H1 (cell line): ENCODE results near the gene C20orf144. TPM values are rescaled to one million over a fixed set of nuclear protein-coding genes. Genes with fewer than 3 reads are reported as not detected.

Source experiments
- CTCF ChIA-PET: fragments of 300-600 bp; sonication (Branson Sonifier 250); formaldehyde crosslinking; loops from one replicate; lab custom pipeline; 2021; ENCODE audit not compliant: partially characterized antibody; lab: Charles Lee
- POLR2A ChIA-PET: fragments of 300-600 bp; sonication (Branson Sonifier 250); formaldehyde crosslinking; loops from one replicate; lab custom pipeline; 2021; ENCODE audit warnings: inconsistent platforms; ENCODE audit not compliant: partially characterized antibody; lab: Charles Lee
- DNase-seq, 2 experiments: peaks; one replicate each; pipeline versions ENCODE4 v3.0.0 to v3.0.0-alpha.2; 2010 to 2022; ENCODE audit warnings: low spot score in 2 of 2, low read depth in 1 of 2, mixed read lengths in 1 of 2
- FAIRE-seq: peaks from 2 replicates; lab custom pipeline; 2011; peaks lifted over from hg19 to GRCh38; lab: Jason Lieb, UNC
- H2AFZ ChIP-seq: 2 replicates; pipeline ENCODE4 v1.8.1; 2012; ENCODE audit warnings: low read length, inconsistent platforms
- H2AK5ac ChIP-seq: 2 replicates; pipeline ENCODE4 v1.6.1; 2013; ENCODE audit warnings: low read depth, low read length
- H2BK120ac ChIP-seq: replicated peaks from 2 replicates; pipeline ENCODE3; 2013; ENCODE audit warnings: low read depth, low read length, inconsistent platforms
- H2BK12ac ChIP-seq: 2 replicates; pipeline ENCODE4 v1.6.1; 2013; ENCODE audit warnings: low read depth, low read length
- H2BK15ac ChIP-seq: 2 replicates; pipeline ENCODE4 v1.6.1; 2013; ENCODE audit warnings: low read length
- H2BK20ac ChIP-seq: 2 replicates; pipeline ENCODE4 v1.6.1; 2013; ENCODE audit warnings: low read length
- H2BK5ac ChIP-seq: 2 replicates; pipeline ENCODE4 v1.6.1; 2013; ENCODE audit warnings: low read depth, low read length
- H3K14ac ChIP-seq: 2 replicates; pipeline ENCODE4 v1.6.1; 2013; ENCODE audit warnings: inconsistent platforms; ENCODE audit not compliant: insufficient read length
- H3K18ac ChIP-seq: 2 replicates; pipeline ENCODE4 v1.6.1; 2013; ENCODE audit warnings: low read length; ENCODE audit errors: extremely low read depth
- H3K23ac ChIP-seq: 2 replicates; pipeline ENCODE4 v1.6.1; 2013; ENCODE audit warnings: inconsistent platforms; ENCODE audit not compliant: insufficient read length
- H3K23me2 ChIP-seq: 2 replicates; pipeline ENCODE4 v1.6.1; 2013; ENCODE audit warnings: low read depth, low read length
- H3K27ac ChIP-seq: 2 replicates; pipeline ENCODE4 v1.6.1; 2011; ENCODE audit warnings: low read depth, low read length, inconsistent platforms
- H3K27me3 ChIP-seq, 4 experiments: replicated peaks in 1 of 4; 1 replicate in 1 of 4; 2 replicates in 3 of 4; pipeline versions ENCODE4 v1.6.1 to v1.8.1; 2011 to 2013; ENCODE audit warnings: low read length in 3 of 4, mild to moderate bottlenecking in 3 of 4, inconsistent platforms in 2 of 4, mixed read lengths in 2 of 4, moderate library complexity in 1 of 4; ENCODE audit not compliant: control insufficient read depth in 3 of 4, insufficient read depth in 3 of 4; ENCODE audit errors: extremely low read depth in 1 of 4
- H3K36me3 ChIP-seq, 4 experiments: 2 replicates each; pipeline versions ENCODE4 v1.6.1 to v1.8.1; 2011 to 2013; ENCODE audit warnings: mild to moderate bottlenecking in 4 of 4, low read length in 3 of 4, moderate library complexity in 2 of 4, control low read depth in 1 of 4, inconsistent platforms in 1 of 4; ENCODE audit not compliant: insufficient read depth in 4 of 4, control insufficient read depth in 2 of 4
- H3K4ac ChIP-seq: replicated peaks from 2 replicates; pipeline ENCODE3; 2013; ENCODE audit warnings: low read length, low read depth, mixed read lengths, inconsistent platforms; ENCODE audit not compliant: insufficient read length
- H3K4me1 ChIP-seq, 4 experiments: replicated peaks in 1 of 4; 1 replicate in 1 of 4; 2 replicates in 3 of 4; pipeline versions ENCODE4 v1.6.1 to v1.8.1; 2011 to 2013; ENCODE audit warnings: low read length in 3 of 4, inconsistent platforms in 2 of 4, mixed read lengths in 1 of 4; ENCODE audit not compliant: insufficient read depth in 4 of 4, control insufficient read depth in 3 of 4
- H3K4me2 ChIP-seq, 2 experiments: 2 replicates each; pipeline versions ENCODE4 v1.6.1 to v1.8.1; 2011 to 2013; ENCODE audit warnings: low read depth in 2 of 2, low read length in 2 of 2, control low read depth in 1 of 2, inconsistent platforms in 1 of 2, mild to moderate bottlenecking in 1 of 2; ENCODE audit not compliant: insufficient read depth in 1 of 2
- H3K4me3 ChIP-seq, 4 experiments: fragments of 200-600, 300-600 bp in 1 of 4; sonication (generic), shearing (Covaris generic), sonication (Bioruptor Twin) in 1 of 4; 2 replicates each; pipeline versions ENCODE4 v1.5.1 to v1.8.1; 2011 to 2016; ENCODE audit warnings: low read length in 4 of 4, low read depth in 3 of 4, control low read depth in 2 of 4, inconsistent platforms in 2 of 4, mild to moderate bottlenecking in 2 of 4, mixed read lengths in 1 of 4, moderate library complexity in 1 of 4; ENCODE audit not compliant: insufficient read depth in 2 of 4; ENCODE audit errors: extremely low read depth in 1 of 4
- H3K56ac ChIP-seq: replicated peaks from 2 replicates; pipeline ENCODE3; 2013; ENCODE audit warnings: low read depth, mild to moderate bottlenecking, mixed read lengths, low read length, inconsistent platforms; ENCODE audit not compliant: insufficient read length
- H3K79me1 ChIP-seq: 2 replicates; pipeline ENCODE4 v1.6.1; 2013; ENCODE audit warnings: low read depth, low read length, control low read depth
- H3K79me2 ChIP-seq, 2 experiments: 2 replicates each; pipeline versions ENCODE4 v1.6.1 to v1.8.1; 2012 to 2013; ENCODE audit warnings: low read length in 2 of 2, mild to moderate bottlenecking in 2 of 2, inconsistent platforms in 1 of 2; ENCODE audit not compliant: insufficient read depth in 2 of 2, control insufficient read depth in 1 of 2
- H3K9ac ChIP-seq, 4 experiments: replicated peaks in 1 of 4; 1 replicate in 1 of 4; 2 replicates in 3 of 4; pipeline versions ENCODE4 v1.6.1 to v1.8.1; 2011 to 2013; ENCODE audit warnings: low read depth in 3 of 4, low read length in 3 of 4, control low read depth in 2 of 4, mild to moderate bottlenecking in 2 of 4, moderate library complexity in 2 of 4, inconsistent platforms in 1 of 4; ENCODE audit errors: extremely low read depth in 1 of 4
- H3K9me3 ChIP-seq, 2 experiments: 2 replicates each; pipeline versions ENCODE4 v1.6.1 to v1.8.1; 2012 to 2013; ENCODE audit warnings: mild to moderate bottlenecking in 2 of 2, moderate library complexity in 2 of 2, control low read depth in 1 of 2, inconsistent platforms in 1 of 2, low read depth in 1 of 2, low read length in 1 of 2, mixed read lengths in 1 of 2; ENCODE audit not compliant: insufficient read depth in 2 of 2
- H4K20me1 ChIP-seq, 2 experiments: replicated peaks in 1 of 2; 2 replicates each; pipeline versions ENCODE3 to v1.8.1; 2011 to 2013; ENCODE audit warnings: inconsistent platforms in 2 of 2, low read length in 2 of 2, mild to moderate bottlenecking in 1 of 2; ENCODE audit not compliant: insufficient read depth in 2 of 2, control insufficient read depth in 1 of 2
- H4K5ac ChIP-seq: 2 replicates; pipeline ENCODE4 v1.6.1; 2013; ENCODE audit warnings: low read length, low read depth, mixed read lengths, inconsistent platforms; ENCODE audit not compliant: insufficient read length
- H4K8ac ChIP-seq: 2 replicates; pipeline ENCODE4 v1.8.0; 2013; ENCODE audit warnings: mild to moderate bottlenecking, moderate library complexity, low read length, inconsistent platforms; ENCODE audit not compliant: insufficient read depth; ENCODE audit errors: extremely low read depth
- H4K91ac ChIP-seq: replicated peaks from 2 replicates; pipeline ENCODE3; 2013; ENCODE audit warnings: low read length, mixed read lengths, inconsistent platforms; ENCODE audit not compliant: insufficient read length
- HDAC2 ChIP-seq, 2 experiments: fragments of 300-600 bp in 1 of 2; sonication (generic) in 1 of 2; IDR thresholded peaks; 2 replicates each; pipeline ENCODE4 v1.6.1; 2011 to 2012; ENCODE audit warnings: low read depth in 2 of 2, low read length in 2 of 2, mild to moderate bottlenecking in 2 of 2, moderate library complexity in 2 of 2, borderline replicate concordance in 1 of 2, inconsistent platforms in 1 of 2
- JUND ChIP-seq: IDR thresholded peaks from 2 replicates; pipeline ENCODE4 v1.6.1; 2011; ENCODE audit warnings: mild to moderate bottlenecking, improper control_type of control experiment, low read length
- NANOG ChIP-seq: IDR thresholded peaks from 2 replicates; pipeline ENCODE4 v1.6.1; 2011; ENCODE audit warnings: low read length, low read depth, mild to moderate bottlenecking, inconsistent platforms; ENCODE audit not compliant: insufficient read depth, poor library complexity, severe bottlenecking
- POLR2A ChIP-seq, 2 experiments: IDR thresholded peaks; 1 replicate in 1 of 2; 2 replicates in 1 of 2; pipeline ENCODE4 v1.6.1; 2011; ENCODE audit warnings: low read depth in 2 of 2, low read length in 2 of 2, mild to moderate bottlenecking in 2 of 2; ENCODE audit errors: control extremely low read depth in 1 of 2
- RNF2 ChIP-seq: fragments of 200-900, 300-1000 bp; sonication (generic); IDR thresholded peaks from 2 replicates; pipeline ENCODE4 v1.7.1; 2016; ENCODE audit warnings: borderline replicate concordance, low read depth, mild to moderate bottlenecking, antibody characterized with exemption, low read length; ENCODE audit not compliant: poor library complexity, severe bottlenecking; ENCODE audit errors: missing control alignments
- ZNF274 ChIP-seq: IDR thresholded peaks from 2 replicates; pipeline ENCODE4 v1.7.0; 2012; ENCODE audit warnings: low read length, borderline replicate concordance; ENCODE audit errors: extremely low read depth
- WGBS, 2 experiments: shearing (Covaris generic) in 1 of 2; methylation state at CpG; one replicate each; pipeline versions ENCODE4 v1.1.6 to v1.1.7; 2013 to 2015; ENCODE audit warnings: low lambda C conversion rate in 2 of 2, mixed read lengths in 2 of 2, inconsistent platforms in 1 of 2, low coverage in 1 of 2, missing lambda C conversion rate in 1 of 2; ENCODE audit not compliant: insufficient replicate concordance in 2 of 2, insufficient coverage in 1 of 2, insufficient read length in 1 of 2; ENCODE audit errors: extremely low coverage in 1 of 2, missing lambda C conversion rate in 1 of 2; 5-methylcytosine and 5-hydroxymethylcytosine counted together
- polyA plus RNA-seq, 7 experiments: library from polyadenylated mRNA; depleted of rRNA in 3 of 7; stranded (reverse) in 5 of 7; unstranded in 2 of 7; fragments of >200 nt in 5 of 7; fragments of 200-250 nt in 2 of 7; gene quantifications; 1 replicate in 5 of 7; 2 replicates in 1 of 7; 4 replicates in 1 of 7; pipeline versions ENCODE4 v1.2.1 to v1.2.3, GENCODE V29; 2011 to 2013; ENCODE audit warnings: missing spikeins in 2 of 7, mixed read lengths in 2 of 7
- total RNA-seq: library from RNA; stranded (reverse); fragmentation: NEBNext Ultra II Directional; extraction: Animal tissue kit (Norgen Biotek cat#: 25700); gene quantifications from 2 replicates; pipeline ENCODE4 v1.2.1, GENCODE V29; 2021

C20orf144 gene
- total and polyA plus RNA-seq, 2 of the 8 experiments (the other 6 are each of a cell fraction or from before 2014, with no cell fraction given), result 0.21 to 0.24 TPM

DNA sequence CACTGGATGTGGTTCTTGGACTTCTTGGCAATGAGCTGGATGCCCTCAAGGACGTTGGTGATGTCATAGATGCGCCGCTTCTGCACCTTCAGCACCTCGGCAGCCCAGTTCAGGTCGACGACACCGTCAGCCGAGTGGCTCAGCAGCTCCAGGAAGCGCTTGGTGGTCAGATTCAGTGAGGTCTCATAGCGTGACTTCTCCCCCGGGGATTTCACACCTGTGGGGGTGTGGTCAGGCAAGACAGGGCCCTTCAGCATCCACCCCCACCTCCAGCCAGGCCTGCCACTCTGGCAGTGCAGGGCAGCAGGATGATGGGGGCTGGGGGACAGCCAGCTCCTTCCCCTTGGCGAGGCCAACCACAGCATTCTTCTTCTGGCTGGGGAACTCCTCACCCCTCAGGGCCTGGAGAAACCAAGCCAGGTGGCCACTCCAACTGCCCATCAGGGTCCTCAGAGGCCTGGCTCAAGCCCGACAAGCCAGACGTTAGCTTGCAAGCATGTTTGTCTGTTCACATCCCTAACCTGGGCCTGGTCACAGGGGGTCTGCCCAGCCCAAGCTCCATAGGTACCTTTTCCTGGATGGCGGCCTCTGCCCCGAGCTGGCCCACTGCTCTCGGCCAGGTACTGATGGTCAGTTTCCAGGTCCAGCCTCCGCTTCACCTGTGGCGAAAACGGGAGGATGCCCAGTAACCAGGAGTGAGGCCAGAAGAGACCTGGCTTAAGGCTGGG lies 17.8 kb downstream of the C20orf144 start:
- peaks cover 0 to 44% of the 10 kb centered on the region in 2 experiments; a peak in 3 of 4 replicates for H3K79me2 ChIP-seq
- no peak overlapping the region for H2AFZ ChIP-seq
- no peak overlapping the region for H2BK5ac ChIP-seq
- H3K23ac ChIP-seq, result no peak overlapping the region
- H2AK5ac ChIP-seq, result no peak overlapping the region
- H3K9ac ChIP-seq, result no peak overlapping the region
- no peak overlapping the region for H3K14ac ChIP-seq
- no peak overlapping the region for H4K91ac ChIP-seq
- H2BK120ac ChIP-seq, result no peak overlapping the region
- no peak overlapping the region for H4K5ac ChIP-seq
- H3K18ac ChIP-seq, result no peak overlapping the region
- peaks cover 19 to 38% (median 33%) of the 10 kb centered on the region in 4 experiments; a peak in 7 of 8 replicates for H3K36me3 ChIP-seq
- no peak overlapping the region; the same call in 1 of the 2 replicates for H4K8ac ChIP-seq
- peaks cover 4% of the 10 kb centered on the region; the same call in 1 of the 2 replicates for H3K23me2 ChIP-seq
- ChIA-PET POLR2A (interaction anchor here (1.2 to 14.0 kb wide), 4 partner anchors 10 to 40 kb away, joined by 4 to 245 read pairs (median 4); partner anchors contain the start of genes ACTL10, C20orf144, NECAB3 and PXMP4), CTCF (interaction anchor here (0.6 to 2.1 kb wide), 5 partner anchors 9 to 16 kb away, joined by 3 to 14 read pairs (median 3); partner anchors contain the start of gene ACTL10)
- FAIRE-seq, result no peak
- WGBS, 2 experiments, result 91% methylated on average over 20 of the region's 20 CpGs; no CpG with 5 or more reads in 1 of the 2 experiments
- H3K9me3 ChIP-seq, result no peaks in the 10 kb centered on the region
- no peak for DNase-seq
- no peak overlapping the region for H2BK20ac ChIP-seq
- H3K56ac ChIP-seq, result no peak overlapping the region
- peaks cover 15% of the 10 kb centered on the region for H3K79me1 ChIP-seq
- TF ChIP-seq RNF2 (no peak), JUND (no peak), ZNF274 (no peak), POLR2A (IDR thresholded peaks at IDR 0.05; ENCODE audit: control extremely low read depth in 1 of 2, low read depth in 2 of 2, low read length in 2 of 2) (peak in 1 of 2 experiments; percentile 14; a peak in 1 of 3 replicates), NANOG (no peak), HDAC2 (IDR thresholded peaks at IDR 0.05; ENCODE audit: borderline replicate concordance in 1 of 2, low read depth in 2 of 2, low read length in 2 of 2) (no peak)
- no peak overlapping the region for H3K4me3 ChIP-seq
- H3K4me1 ChIP-seq, result peaks cover 4 to 20% (median 7%) of the 10 kb centered on the region in 4 experiments
- H2BK15ac ChIP-seq, result no peak overlapping the region
- no peak overlapping the region for H3K4ac ChIP-seq
- peaks cover 19 to 58% of the 10 kb centered on the region in 2 experiments for H4K20me1 ChIP-seq
- no peak overlapping the region for H3K4me2 ChIP-seq
- H3K27ac ChIP-seq, result no peak overlapping the region
- no peaks in the 10 kb centered on the region for H3K27me3 ChIP-seq
- H2BK12ac ChIP-seq, result no peak overlapping the region
